NT2/D1 (cell line): ENCODE results near the gene ZNF581.

ENCODE experiments used
- DNase-seq: peaks from one replicate; pipeline ENCODE4 v3.0.0-alpha.2; 2011; ENCODE audit warnings: low read depth, low spot score
- H3K27me3 ChIP-seq: 2 replicates; pipeline ENCODE4 v1.6.0; 2011; ENCODE audit warnings: mild to moderate bottlenecking; ENCODE audit not compliant: insufficient read length, insufficient read depth
- H3K36me3 ChIP-seq: 2 replicates; pipeline ENCODE4 v1.6.1; 2011; ENCODE audit warnings: mild to moderate bottlenecking, low read length, mixed read lengths; ENCODE audit not compliant: insufficient read depth, insufficient read length
- H3K4me1 ChIP-seq: 2 replicates; pipeline ENCODE4 v1.5.1; 2011; ENCODE audit not compliant: insufficient read depth, insufficient read length
- H3K4me3 ChIP-seq: 2 replicates; pipeline ENCODE4 v1.5.1; 2011; ENCODE audit warnings: low read depth; ENCODE audit not compliant: insufficient read length
- H3K9ac ChIP-seq: 2 replicates; pipeline ENCODE4 v1.6.0; 2011; ENCODE audit warnings: low read depth; ENCODE audit not compliant: insufficient read length
- H3K9me3 ChIP-seq: 2 replicates; pipeline ENCODE4 v1.5.1; 2011; ENCODE audit warnings: mild to moderate bottlenecking, low read length; ENCODE audit not compliant: insufficient read depth
- SUZ12 ChIP-seq: IDR thresholded peaks from 2 replicates; pipeline ENCODE4 v1.6.1; 2011; ENCODE audit not compliant: insufficient read length, insufficient read depth; ENCODE audit errors: extremely low read depth
- YY1 ChIP-seq: IDR thresholded peaks from 2 replicates; pipeline ENCODE4 v1.6.1; 2011; ENCODE audit not compliant: insufficient read length, insufficient read depth
- ZNF274 ChIP-seq: IDR thresholded peaks from 2 replicates; pipeline ENCODE4 v1.6.1; 2011; ENCODE audit warnings: mild to moderate bottlenecking, low read depth, low read length

Gene ZNF581

GRCh38 chr19:55691561-55692481, 48.4 kb downstream of the ZNF581 start:
- no peak overlapping the region for H3K4me3 ChIP-seq
- DNase-seq: no peak
- H3K36me3 ChIP-seq: peaks cover 77% of the 10 kb centered on the region
- no peaks in the 10 kb centered on the region for H3K9me3 ChIP-seq
- no peak overlapping the region for H3K9ac ChIP-seq
- peaks cover 3% of the 10 kb centered on the region for H3K4me1 ChIP-seq
- H3K27me3 ChIP-seq: no peaks in the 10 kb centered on the region
- no peak for TF ChIP-seq ZNF274
- TF ChIP-seq SUZ12: no peak
- TF ChIP-seq YY1: no peak

GRCh38 chr19:55692681-55693081, 49.2 kb downstream of the ZNF581 start:
- no peaks in the 10 kb centered on the region for H3K27me3 ChIP-seq
- H3K9ac ChIP-seq: no peak overlapping the region
- H3K4me3 ChIP-seq: no peak overlapping the region
- H3K36me3 ChIP-seq: peaks cover 79% of the 10 kb centered on the region
- no peaks in the 10 kb centered on the region for H3K9me3 ChIP-seq
- H3K4me1 ChIP-seq: peaks cover 3% of the 10 kb centered on the region
- TF ChIP-seq YY1: no peak
- TF ChIP-seq SUZ12: no peak
- no peak for TF ChIP-seq ZNF274
- DNase-seq: no peak

GRCh38 chr19:55693336-55693974, 50.0 kb downstream of the ZNF581 start:
- Histone ChIP-seq H3K4me3 (no peak overlapping the region), H3K36me3 (peaks cover 82% of the 10 kb centered on the region), H3K27me3 (no peaks in the 10 kb centered on the region), H3K9ac (no peak overlapping the region), H3K4me1 (no peaks in the 10 kb centered on the region), H3K9me3 (no peaks in the 10 kb centered on the region)
- TF ChIP-seq ZNF274: no peak
- TF ChIP-seq SUZ12: no peak
- no peak for TF ChIP-seq YY1
- no peak for DNase-seq

DNA sequence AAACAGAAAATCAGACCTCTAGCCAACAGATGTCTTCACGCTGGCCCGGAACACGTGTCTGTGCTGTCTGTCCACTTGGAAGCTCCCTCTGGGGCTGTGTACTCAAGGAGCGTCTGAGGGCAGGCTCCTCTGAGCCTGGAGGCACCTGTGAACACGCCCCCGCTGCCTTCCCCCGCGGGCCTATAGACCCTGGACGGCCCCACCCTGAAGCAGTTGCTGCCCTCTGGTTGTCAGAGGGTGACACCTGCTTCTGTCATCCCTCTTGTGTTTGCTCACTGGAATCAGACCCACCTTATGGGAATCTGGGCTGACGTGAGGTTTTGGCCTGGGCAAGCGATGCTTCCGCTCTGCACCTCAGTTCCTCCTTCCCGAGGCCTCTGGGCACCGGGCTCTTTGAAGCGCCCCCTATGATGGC, 50.8 kb downstream of the ZNF581 start:
- Histone ChIP-seq H3K4me3 (no peak overlapping the region), H3K9ac (no peak overlapping the region), H3K36me3 (peaks cover 77% of the 10 kb centered on the region), H3K27me3 (no peaks in the 10 kb centered on the region), H3K4me1 (no peaks in the 10 kb centered on the region), H3K9me3 (no peaks in the 10 kb centered on the region)
- TF ChIP-seq SUZ12 (no peak), YY1 (no peak), ZNF274 (no peak)
- DNase-seq: no peak

- H3K4me3 ChIP-seq: no peak overlapping the region
- no peak for DNase-seq
- H3K36me3 ChIP-seq: peaks cover 75% of the 10 kb centered on the region
- TF ChIP-seq SUZ12 (no peak), ZNF274 (no peak), YY1 (no peak)
- no peaks in the 10 kb centered on the region for H3K27me3 ChIP-seq
- H3K9ac ChIP-seq: no peak overlapping the region
- H3K4me1 ChIP-seq: no peaks in the 10 kb centered on the region
- no peaks in the 10 kb centered on the region for H3K9me3 ChIP-seq
These were observed 51.4 kb downstream of the ZNF581 start for GRCh38 chr19:55694656-55695491.
